ENCODE measurements around the gene XXYLT1. TPM values are rescaled to one million over a fixed set of nuclear protein-coding genes. Genes with fewer than 3 reads are reported as not detected.

XXYLT1 gene
- total RNA-seq, 1 experiment from 2014 or later, result 25.5 TPM

- TF ChIP-seq EZH2phosphoT487 (IDR thresholded peaks at IDR 0.05; ENCODE audit: borderline replicate concordance, low read length) (no peak), CTCF (conservative IDR thresholded peaks at IDR 0.05; ENCODE audit: low read depth, low read length) (no peak), EZH2 (IDR thresholded peaks at IDR 0.05; ENCODE audit: low read length, unreplicated experiment) (no peak)
- ChIA-PET CTCF (interaction anchor here (0.5 kb wide), 1 partner anchor 601 kb away, joined by 4 read pairs; no protein-coding TSS in a partner anchor), POLR2A (ENCODE audit: unreplicated experiment) (no interaction called here)
- H3K4me1 ChIP-seq (ENCODE audit: insufficient read depth, low read length), result peaks cover 21% of the 10 kb centered on the region
- H3K9me3 ChIP-seq (ENCODE audit: low read length), result no peaks in the 10 kb centered on the region
- intact Hi-C loops (cut with micrococcal nuclease), result no loop called here
- peak overlapping the region; percentile 96 for H3K4me2 ChIP-seq (ENCODE audit: low read length)
- no peak overlapping the region for H3K27ac ChIP-seq (ENCODE audit: low read length)
- peaks cover 12% of the 10 kb centered on the region for H3K36me3 ChIP-seq (ENCODE audit: low read depth, low read length)
- H3F3A ChIP-seq (ENCODE audit: low read length, unreplicated experiment), result no peaks in the 10 kb centered on the region
- no peaks in the 10 kb centered on the region for H3K27me3 ChIP-seq (ENCODE audit: low read length)
- H3K9ac ChIP-seq (ENCODE audit: low read length), result no peak overlapping the region
- H3K79me2 ChIP-seq (ENCODE audit: low read length), result peaks cover 64% of the 10 kb centered on the region
- no peaks in the 10 kb centered on the region for H3K9me2 ChIP-seq (replicated peaks; ENCODE audit: low read length)
- ATAC-seq (no peak), DNase-seq (no peak)
- H2AFZ ChIP-seq (ENCODE audit: low read length), result no peak overlapping the region
- H4K20me1 ChIP-seq (ENCODE audit: low read length), result peaks cover 14% of the 10 kb centered on the region; the same call in 1 of the 2 replicates
- no TSS peak for BruUV-seq (replicated peaks)
- H3K4me3 ChIP-seq (ENCODE audit: low read length), result peak overlapping the region; percentile 82; the same call in 1 of the 2 replicates
Measured at GRCh38 chr3:195268576-195269309, 2.2 kb downstream of the XXYLT1 start.

GRCh38 chr3:195267096-195267495, 3.9 kb downstream of the XXYLT1 start:
- Histone ChIP-seq H3K79me2 (ENCODE audit: low read length) (peaks cover 74% of the 10 kb centered on the region), H3K9me3 (ENCODE audit: low read length) (no peaks in the 10 kb centered on the region), H3K4me3 (ENCODE audit: low read length) (no peak overlapping the region), H3K9ac (ENCODE audit: low read length) (no peak overlapping the region), H3K4me2 (ENCODE audit: low read length) (no peak overlapping the region), H3K4me1 (ENCODE audit: insufficient read depth, low read length) (peaks cover 19% of the 10 kb centered on the region), H3K27me3 (ENCODE audit: low read length) (no peaks in the 10 kb centered on the region), H3K36me3 (ENCODE audit: low read depth, low read length) (peaks cover 12% of the 10 kb centered on the region), H3K9me2 (replicated peaks; ENCODE audit: low read length) (no peaks in the 10 kb centered on the region), H4K20me1 (ENCODE audit: low read length) (peaks cover 14% of the 10 kb centered on the region; the same call in 1 of the 2 replicates), H2AFZ (ENCODE audit: low read length) (no peak overlapping the region), H3F3A (ENCODE audit: low read length, unreplicated experiment) (no peaks in the 10 kb centered on the region), H3K27ac (ENCODE audit: low read length) (no peak overlapping the region)
- CTCF ChIA-PET, result no interaction called here
- intact Hi-C loops (cut with micrococcal nuclease), result no loop called here
- no peak for ATAC-seq
- TF ChIP-seq CTCF (conservative IDR thresholded peaks at IDR 0.05; ENCODE audit: low read depth, low read length), result no peak
- no peak for TF ChIP-seq EZH2phosphoT487 (IDR thresholded peaks at IDR 0.05; ENCODE audit: borderline replicate concordance, low read length)
- no peak for TF ChIP-seq EZH2 (IDR thresholded peaks at IDR 0.05; ENCODE audit: low read length, unreplicated experiment)
- POLR2A ChIA-PET (ENCODE audit: unreplicated experiment), result no interaction called here
- no TSS peak for BruUV-seq (replicated peaks)
- no peak for DNase-seq

GRCh38 chr3:195266428-195266827, 4.5 kb downstream of the XXYLT1 start:
- no peak overlapping the region for H3K4me3 ChIP-seq (ENCODE audit: low read length)
- POLR2A ChIA-PET (ENCODE audit: unreplicated experiment), result no interaction called here
- H3K4me2 ChIP-seq (ENCODE audit: low read length), result no peak overlapping the region
- no TSS peak for BruUV-seq (replicated peaks)
- H3K9me3 ChIP-seq (ENCODE audit: low read length), result no peaks in the 10 kb centered on the region
- no peak for DNase-seq
- H3K9ac ChIP-seq (ENCODE audit: low read length), result no peak overlapping the region
- H3K36me3 ChIP-seq (ENCODE audit: low read depth, low read length), result peaks cover 12% of the 10 kb centered on the region
- CTCF ChIA-PET, result no interaction called here
- peaks cover 14% of the 10 kb centered on the region; the same call in 1 of the 2 replicates for H3K4me1 ChIP-seq (ENCODE audit: insufficient read depth, low read length)
- H2AFZ ChIP-seq (ENCODE audit: low read length), result no peak overlapping the region
- H3F3A ChIP-seq (ENCODE audit: low read length, unreplicated experiment), result no peaks in the 10 kb centered on the region
- no peak for ATAC-seq
- TF ChIP-seq EZH2 (IDR thresholded peaks at IDR 0.05; ENCODE audit: low read length, unreplicated experiment) (no peak), EZH2phosphoT487 (IDR thresholded peaks at IDR 0.05; ENCODE audit: borderline replicate concordance, low read length) (no peak), CTCF (conservative IDR thresholded peaks at IDR 0.05; ENCODE audit: low read depth, low read length) (no peak)
- no peaks in the 10 kb centered on the region for H3K9me2 ChIP-seq (replicated peaks; ENCODE audit: low read length)
- H3K79me2 ChIP-seq (ENCODE audit: low read length), result peaks cover 81% of the 10 kb centered on the region
- no peak overlapping the region for H3K27ac ChIP-seq (ENCODE audit: low read length)
- intact Hi-C loops (cut with micrococcal nuclease), result no loop called here
- no peaks in the 10 kb centered on the region for H3K27me3 ChIP-seq (ENCODE audit: low read length)
- H4K20me1 ChIP-seq (ENCODE audit: low read length), result peaks cover 14% of the 10 kb centered on the region; the same call in 1 of the 2 replicates
